IMR-90 (cell line): ENCODE results near the gene ZYX. TPM values are rescaled to one million over a fixed set of nuclear protein-coding genes. Genes with fewer than 3 reads are reported as not detected.

ENCODE experiments used
- ATAC-seq: fragments of 200-7000 bp; cut with Tn5 transposase; 2 replicates; pipeline ENCODE4 v1.9.1; 2020; ENCODE audit warnings: low read depth, mild to moderate bottlenecking, moderate library complexity
- BruUV-seq: library from RNA; stranded (reverse); fragments of 400-500 nt; replicated peaks from 2 replicates; lab custom pipeline; 2021; lab: Mats Ljungman, UMichigan
- CTCF ChIA-PET: fragments of 300-600 bp; formaldehyde crosslinking; extraction: SDS; loops from one replicate; lab custom pipeline; 2021; ENCODE audit warnings: antibody characterized with exemption; lab: Yijun Ruan, JAX
- POLR2A ChIA-PET: fragments of 300-600 bp; sonication (Branson Sonifier 250); formaldehyde crosslinking; loops from one replicate; lab custom pipeline; 2022; ENCODE audit warnings: antibody characterized with exemption; ENCODE audit not compliant: unreplicated experiment; lab: Charles Lee
- DNase-seq: peaks from one replicate; pipeline ENCODE4 v3.0.0; 2013
- H2AFZ ChIP-seq: replicated peaks from 2 replicates; pipeline ENCODE3; 2013; ENCODE audit warnings: low read length, mild to moderate bottlenecking; ENCODE audit not compliant: poor library complexity
- H2AK5ac ChIP-seq: 2 replicates; pipeline ENCODE4 v1.6.1; 2013; ENCODE audit warnings: low read depth, low read length, inconsistent platforms
- H2AK9ac ChIP-seq: replicated peaks from 2 replicates; pipeline ENCODE3; 2013; ENCODE audit warnings: mild to moderate bottlenecking, low read depth, low read length, moderate library complexity; ENCODE audit not compliant: poor library complexity
- H2BK120ac ChIP-seq: 2 replicates; pipeline ENCODE4 v1.6.1; 2013; ENCODE audit warnings: low read depth, low read length, inconsistent platforms
- H2BK15ac ChIP-seq: 3 replicates; pipeline ENCODE4 v1.6.1; 2013; ENCODE audit warnings: low read depth, low read length, inconsistent platforms
- H2BK20ac ChIP-seq: 2 replicates; pipeline ENCODE4 v1.6.1; 2013; ENCODE audit warnings: low read depth, mild to moderate bottlenecking, inconsistent platforms, low read length, moderate library complexity
- H2BK5ac ChIP-seq: 2 replicates; pipeline ENCODE4 v1.6.1; 2013; ENCODE audit warnings: mild to moderate bottlenecking, low read depth, low read length, inconsistent platforms; ENCODE audit not compliant: poor library complexity, severe bottlenecking
- H3K14ac ChIP-seq: replicated peaks from 2 replicates; pipeline ENCODE4 v1.6.1; 2013; ENCODE audit warnings: low read depth, low read length, inconsistent platforms
- H3K18ac ChIP-seq: 2 replicates; pipeline ENCODE4 v1.6.1; 2013; ENCODE audit warnings: low read depth, low read length, control low read depth
- H3K23ac ChIP-seq: 2 replicates; pipeline ENCODE4 v1.6.1; 2013; ENCODE audit warnings: low read depth, low read length, inconsistent platforms
- H3K27ac ChIP-seq: 2 replicates; pipeline ENCODE4 v1.5.1; 2013; ENCODE audit warnings: mild to moderate bottlenecking, control low read depth, low read length; ENCODE audit not compliant: insufficient read depth
- H3K27me3 ChIP-seq: 2 replicates; pipeline ENCODE4 v1.6.1; 2013; ENCODE audit warnings: low read length; ENCODE audit not compliant: control insufficient read depth, insufficient read depth
- H3K36me3 ChIP-seq: 2 replicates; pipeline ENCODE4 v1.6.1; 2013; ENCODE audit warnings: low read length, mixed read lengths; ENCODE audit not compliant: control insufficient read depth, insufficient read depth
- H3K4ac ChIP-seq: 2 replicates; pipeline ENCODE4 v1.6.1; 2013; ENCODE audit warnings: low read depth, low read length, inconsistent platforms
- H3K4me1 ChIP-seq: 2 replicates; pipeline ENCODE4 v1.6.1; 2013; ENCODE audit warnings: low read length, mixed read lengths; ENCODE audit not compliant: control insufficient read depth, insufficient read depth
- H3K4me2 ChIP-seq: 2 replicates; pipeline ENCODE4 v1.6.1; 2013; ENCODE audit warnings: low read depth, mild to moderate bottlenecking, control low read depth, low read length, moderate library complexity
- H3K4me3 ChIP-seq: 2 replicates; pipeline ENCODE4 v1.5.1; 2013; ENCODE audit warnings: low read depth, mild to moderate bottlenecking, control low read depth, low read length, moderate library complexity; ENCODE audit not compliant: insufficient read depth
- H3K56ac ChIP-seq: 2 replicates; pipeline ENCODE4 v1.6.1; 2013; ENCODE audit warnings: low read length, inconsistent platforms; ENCODE audit not compliant: insufficient read depth; ENCODE audit errors: extremely low read depth
- H3K79me1 ChIP-seq, 2 experiments: 2 replicates each; pipeline ENCODE4 v1.6.1; 2013; ENCODE audit warnings: low read length in 2 of 2, inconsistent platforms in 1 of 2, low read depth in 1 of 2
- H3K9ac ChIP-seq: 2 replicates; pipeline ENCODE4 v1.6.1; 2013; ENCODE audit warnings: low read depth, low read length, control low read depth
- H3K9me1 ChIP-seq: 2 replicates; pipeline ENCODE4 v1.6.1; 2013; ENCODE audit warnings: low read length, inconsistent platforms; ENCODE audit not compliant: insufficient read depth
- H3K9me3 ChIP-seq: 2 replicates; pipeline ENCODE4 v1.6.1; 2013; ENCODE audit warnings: low read length; ENCODE audit not compliant: control insufficient read depth, insufficient read depth
- H4K20me1 ChIP-seq: 2 replicates; pipeline ENCODE4 v1.6.1; 2013; ENCODE audit warnings: low read length, inconsistent platforms; ENCODE audit not compliant: insufficient read depth
- H4K5ac ChIP-seq: 2 replicates; pipeline ENCODE4 v1.6.1; 2013; ENCODE audit warnings: mild to moderate bottlenecking, low read depth, low read length, control low read depth
- H4K8ac ChIP-seq, 2 experiments: 2 replicates each; pipeline ENCODE4 v1.6.1; 2013; ENCODE audit warnings: low read depth in 2 of 2, low read length in 2 of 2, control low read depth in 1 of 2, inconsistent platforms in 1 of 2
- H4K91ac ChIP-seq: 2 replicates; pipeline ENCODE4 v1.6.1; 2013; ENCODE audit warnings: low read depth, low read length, inconsistent platforms; ENCODE audit not compliant: insufficient read depth
- CTCF ChIP-seq: conservative IDR thresholded peaks from 2 replicates; pipeline ENCODE4 v1.5.1; 2012; ENCODE audit warnings: mild to moderate bottlenecking, low read depth, low read length, improper control_type of control experiment
- FOS ChIP-seq: fragments of 150-350 bp; IDR thresholded peaks from 2 replicates; pipeline ENCODE4 v1.6.1; 2016; ENCODE audit warnings: low read depth, low read length
- NFE2L2 ChIP-seq: fragments of 150-350 bp; IDR thresholded peaks from 2 replicates; pipeline ENCODE4 v1.6.1; 2016; ENCODE audit warnings: low read depth, mild to moderate bottlenecking, low read length
- RFX5 ChIP-seq: IDR thresholded peaks from 2 replicates; pipeline ENCODE4 v1.8.0; 2012; ENCODE audit warnings: low read depth, mild to moderate bottlenecking, low read length, moderate library complexity
- WGBS, 2 experiments: methylation state at CpG; one replicate each; pipeline versions ENCODE4 v1.1.5 to v1.1.7; 2013; ENCODE audit warnings: missing lambda C conversion rate in 2 of 2; ENCODE audit not compliant: insufficient read length in 1 of 2; ENCODE audit errors: extremely low coverage in 2 of 2; 5-methylcytosine and 5-hydroxymethylcytosine counted together
- dilution Hi-C: fragments of 300-500 bp; cut with HindIII; formaldehyde crosslinking; loops from one replicate; pipeline ENCODE4 v1.14.3; 2018; ENCODE audit warnings: low sequenced_read_pairs; ENCODE audit not compliant: unreplicated experiment
- in situ Hi-C: fragments of 300-500 bp; cut with MboI; formaldehyde crosslinking; loops from 3 replicates; pipeline ENCODE4 v1.14.3; 2019; ENCODE audit warnings: low sequenced_read_pairs, inconsistent platforms, mixed read lengths
- intact Hi-C: fragments of 100-400 bp; cut with micrococcal nuclease; formaldehyde crosslinking; loops from 2 replicates; pipeline ENCODE4 v1.10.0; 2022
- polyA plus RNA-seq, 3 experiments: library from polyadenylated mRNA; depleted of rRNA; stranded (reverse); fragments of >200 nt; gene quantifications; 2 replicates each; pipeline ENCODE4 v1.2.3, GENCODE V29; 2012; ENCODE audit warnings: low replicate concordance in 1 of 3
- total RNA-seq: library from RNA; depleted of rRNA; stranded (reverse); fragments of >200 nt; gene quantifications from 2 replicates; pipeline ENCODE4 v1.2.3, GENCODE V29; 2012

The ZYX gene
- total and polyA plus RNA-seq, 2 of the 4 experiments (the other 2 are of a cell fraction), result 22.6 to 334 TPM

GRCh38 chr7:143374561-143374960 is 6.6 kb upstream of the ZYX start:
- CTCF ChIA-PET, result interaction anchor here (1.1 kb wide), 1 partner anchor 9 kb away, joined by 3 read pairs; no protein-coding TSS in a partner anchor
- no peak overlapping the region for H3K56ac ChIP-seq
- POLR2A ChIA-PET, result no interaction called here

More at GRCh38 chr7:143374561-143374960, 6.6 kb upstream of the ZYX start:
- 71% methylated on average over 4 of the region's 5 CpGs; no CpG with 5 or more reads in 1 of the 2 experiments for WGBS, 2 experiments
- Histone ChIP-seq H4K8ac (no peak overlapping the region), H3K14ac (no peak overlapping the region), H3K27ac (no peak overlapping the region), H2AK5ac (no peak overlapping the region), H3K27me3 (no peaks in the 10 kb centered on the region), H2BK120ac (no peak overlapping the region), H2BK15ac (no peak overlapping the region), H2AK9ac (no peak overlapping the region), H2BK20ac (no peak overlapping the region), H4K20me1 (no peaks in the 10 kb centered on the region), H3K79me1 (peaks cover 5 to 27% of the 10 kb centered on the region in 2 experiments; a peak in 3 of 4 replicates), H3K4me1 (peaks cover 13% of the 10 kb centered on the region), H3K9ac (no peak overlapping the region), H2AFZ (no peak overlapping the region), H3K9me1 (peaks cover 14% of the 10 kb centered on the region; the same call in 1 of the 2 replicates), H2BK5ac (no peak overlapping the region), H3K4me3 (no peak overlapping the region), H3K36me3 (no peaks in the 10 kb centered on the region), H3K4me2 (no peak overlapping the region), H3K4ac (no peak overlapping the region), H3K23ac (no peak overlapping the region), H3K18ac (no peak overlapping the region), H3K9me3 (no peaks in the 10 kb centered on the region), H4K91ac (no peak overlapping the region), H4K5ac (no peak overlapping the region)
- TF ChIP-seq CTCF, result no peak
- no peak for TF ChIP-seq NFE2L2
- TF ChIP-seq RFX5, result no peak
- TF ChIP-seq FOS, result no peak
- DNase-seq (no peak), ATAC-seq (no peak)
- intact Hi-C loops, result no loop called here
- dilution Hi-C loops, result no loop called here
- BruUV-seq, result no TSS peak
- in situ Hi-C loops, result no loop called here
